ENCODE results near the gene CBR3.
"Not testable (repeated sequence)": the region's sequence is repeated elsewhere in the genome, so short reads cannot be mapped to it uniquely, and the experiment has no call there.

CBR3 gene

DNA sequence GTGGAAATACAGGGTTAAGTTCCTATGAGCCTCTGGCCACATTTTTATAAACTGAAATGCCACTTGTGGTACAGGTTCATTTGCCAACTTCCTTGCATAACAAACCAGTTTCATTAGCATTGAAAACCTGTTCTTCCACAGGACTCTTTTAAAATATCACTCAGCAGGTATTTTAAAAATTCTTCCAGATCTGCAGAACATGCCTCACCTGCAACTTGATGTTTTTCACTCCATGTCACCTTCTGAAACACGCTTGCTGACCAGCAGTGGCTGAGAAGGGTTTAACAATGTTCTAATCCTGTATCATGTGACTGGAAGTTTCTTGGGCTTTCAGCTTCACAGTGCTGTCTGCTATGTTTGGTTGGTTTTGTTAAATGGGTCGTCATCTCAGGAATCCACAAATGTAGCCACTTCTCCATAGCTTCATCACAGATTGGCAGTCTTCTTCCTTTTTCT lies 17.6 kb upstream of the CBR3 start:
- no peak for DNase-seq (ENCODE audit: low read depth)

DNA sequence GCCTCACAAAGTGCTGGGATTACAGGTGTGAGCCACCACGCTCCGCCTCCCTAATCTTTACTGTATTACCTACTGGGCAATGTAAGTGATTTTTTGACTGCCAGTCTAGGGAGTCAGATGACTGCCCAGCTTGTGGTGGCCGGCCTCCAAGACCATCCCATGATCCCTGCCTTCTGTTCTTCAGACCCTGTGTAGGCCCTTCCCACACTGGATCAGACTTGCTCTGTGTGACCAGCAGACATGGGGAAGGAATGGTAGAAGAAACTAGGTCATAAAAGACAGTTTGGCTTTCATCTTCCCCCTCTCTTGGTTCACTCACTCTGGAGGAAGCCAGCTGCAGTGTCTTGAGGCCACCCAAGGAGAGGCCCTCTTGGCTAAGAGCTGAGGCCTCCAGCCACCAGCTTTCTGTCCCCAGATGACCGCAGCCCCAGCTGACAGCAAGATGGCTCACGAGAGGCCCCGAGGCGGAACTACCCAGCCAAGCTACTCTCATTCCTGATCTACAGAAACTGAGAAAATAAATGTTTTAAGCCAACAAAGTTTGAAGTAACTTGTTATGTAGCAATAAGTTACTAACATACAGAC lies 14.5 kb upstream of the CBR3 start:
- no peak for DNase-seq (ENCODE audit: low read depth)

DNA sequence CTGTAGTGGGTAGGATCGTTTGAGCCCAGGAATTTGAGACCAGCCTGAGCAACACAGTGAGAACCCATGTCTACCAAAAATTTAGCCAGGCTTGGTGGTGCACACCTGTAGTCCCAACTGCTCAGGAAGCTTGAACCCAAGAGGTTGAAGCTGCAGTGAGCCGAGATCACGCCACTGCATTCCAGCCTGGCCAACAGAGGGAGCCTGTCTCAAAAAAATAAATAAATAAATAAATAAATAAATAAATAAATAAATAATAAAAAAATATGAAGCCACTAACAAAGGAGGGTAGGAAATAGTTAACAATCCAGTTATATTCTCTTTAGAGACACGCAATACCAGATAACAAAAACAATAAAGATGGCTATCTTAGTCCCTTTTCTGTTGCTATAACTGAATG lies 11.9 kb upstream of the CBR3 start:
- DNase-seq (ENCODE audit: low read depth) = no peak

DNA sequence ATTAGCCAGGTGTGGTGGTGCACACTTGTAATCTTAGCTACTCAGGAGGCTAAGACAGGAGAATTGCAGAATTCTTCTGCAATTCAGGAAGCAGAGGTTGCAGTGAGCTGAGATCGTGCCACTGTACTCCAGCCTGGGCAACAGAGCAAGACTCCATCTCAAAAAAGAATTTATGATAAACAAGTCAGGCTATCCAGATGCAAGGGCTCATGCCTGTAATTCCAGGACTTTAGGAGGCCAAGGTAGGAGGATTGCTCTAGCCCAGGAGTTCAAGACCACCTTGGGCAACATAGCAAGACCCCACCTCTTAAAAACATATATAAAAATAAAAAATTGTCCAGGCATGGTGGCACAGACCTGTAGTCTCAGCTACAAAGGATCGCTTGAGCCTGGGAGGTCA lies 10.5 kb upstream of the CBR3 start:
- no peak for DNase-seq (ENCODE audit: low read depth)

DNA sequence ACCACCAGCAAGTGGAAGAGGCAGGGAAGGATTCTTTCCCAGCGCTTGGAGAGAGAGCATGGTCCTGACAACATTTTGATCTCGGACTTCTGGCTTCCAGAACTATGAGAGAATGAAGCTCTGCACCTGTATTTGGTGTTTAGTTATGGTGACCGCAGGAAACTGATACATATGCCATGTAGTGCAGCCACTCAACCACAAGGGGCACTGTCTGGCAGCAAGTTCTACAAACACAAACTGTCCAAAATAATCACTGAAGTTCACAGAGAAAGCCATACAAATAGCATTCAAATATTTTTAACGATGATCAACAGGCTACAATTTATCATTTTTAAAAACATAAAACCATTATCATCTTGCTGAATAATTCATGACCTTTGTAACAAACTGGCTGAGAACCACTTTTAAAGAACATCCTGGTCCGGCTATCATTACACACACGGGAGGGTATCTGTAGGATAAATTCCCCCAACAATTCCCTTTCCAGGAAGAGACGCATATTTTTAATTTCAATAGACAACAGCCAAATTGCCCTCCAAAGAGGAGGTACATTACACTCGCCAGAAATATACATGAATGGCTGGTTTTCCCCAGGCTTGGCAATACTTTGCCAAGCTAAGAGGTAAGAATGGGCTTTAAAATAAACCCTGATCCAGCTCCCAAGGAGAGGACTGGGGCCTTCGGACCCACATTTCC lies 9.2 kb upstream of the CBR3 start:
- DNase-seq (ENCODE audit: low read depth) = peak; percentile 50

DNA sequence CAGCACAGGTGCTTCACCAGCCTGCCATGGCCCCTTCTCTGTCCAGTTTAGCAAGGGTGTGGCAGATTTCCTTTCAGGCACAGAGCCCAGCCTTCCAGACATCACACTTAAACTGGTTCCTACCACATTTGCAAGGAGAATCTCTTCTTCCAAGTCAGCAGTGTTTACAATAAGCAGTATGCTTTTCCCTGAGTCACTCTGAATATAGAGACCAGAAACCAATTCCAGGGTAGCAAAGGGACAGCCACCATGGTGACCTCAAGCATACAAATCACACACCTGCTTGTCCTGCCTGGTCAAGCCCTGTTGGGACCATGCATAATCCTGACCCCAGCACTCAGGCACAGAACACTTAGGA lies 8.7 kb upstream of the CBR3 start:
- DNase-seq (ENCODE audit: low read depth) = no peak

DNA sequence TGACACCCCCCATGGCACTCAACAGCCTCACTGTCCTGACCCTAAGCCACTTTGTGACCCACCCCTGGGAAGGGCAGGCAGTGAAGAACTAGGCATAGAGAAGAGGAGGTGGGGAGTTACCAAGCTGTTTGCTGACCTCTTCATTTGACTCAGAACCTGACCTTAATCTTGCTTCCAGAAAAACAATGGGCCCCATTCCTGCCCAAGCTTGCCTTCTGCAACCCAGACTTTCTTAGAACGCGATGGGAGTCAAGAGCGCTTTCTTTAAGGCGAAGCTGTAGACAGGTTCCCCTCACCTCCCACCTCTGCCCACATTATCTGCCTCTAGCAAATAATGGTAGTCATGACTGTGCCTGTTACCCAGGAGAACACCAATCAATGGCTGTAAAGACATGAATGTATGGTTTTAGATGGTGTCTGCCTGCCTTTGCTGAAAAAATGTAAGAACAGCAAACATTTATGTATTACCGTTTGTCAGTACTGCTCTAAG lies 8.2 kb upstream of the CBR3 start:
- DNase-seq (ENCODE audit: low read depth) = no peak

DNA sequence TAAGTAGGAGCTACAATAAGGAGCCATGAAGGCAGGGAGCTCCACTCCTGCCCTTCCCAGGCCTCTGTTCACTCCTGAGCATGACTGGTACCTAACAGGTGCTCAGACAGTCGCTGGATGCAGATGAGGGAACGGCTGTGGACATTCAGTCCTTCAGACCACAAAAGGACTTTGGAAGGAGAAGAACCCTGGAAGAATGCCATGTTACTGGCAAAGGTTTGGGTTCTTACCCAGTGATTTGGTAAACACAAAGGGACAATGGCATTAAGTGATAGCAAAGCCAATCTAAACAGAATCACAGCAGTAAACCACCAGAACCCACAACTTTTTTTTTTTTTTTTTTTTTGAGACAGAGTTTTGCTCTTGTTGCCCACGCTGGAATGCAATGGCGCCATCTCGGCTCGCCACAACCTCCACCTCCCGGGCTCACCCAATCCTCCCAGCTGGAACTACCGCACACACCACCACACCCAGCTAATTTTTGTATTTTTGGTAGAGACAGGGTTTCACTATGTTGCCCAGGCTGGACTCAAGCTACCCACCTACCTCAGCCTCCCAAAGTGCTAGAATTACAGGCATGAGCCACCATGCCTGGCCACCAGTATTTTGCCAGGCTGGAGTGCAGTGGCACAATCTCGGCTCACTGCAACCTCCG lies 7.5 kb upstream of the CBR3 start:
- no peak for DNase-seq (ENCODE audit: low read depth)

DNA sequence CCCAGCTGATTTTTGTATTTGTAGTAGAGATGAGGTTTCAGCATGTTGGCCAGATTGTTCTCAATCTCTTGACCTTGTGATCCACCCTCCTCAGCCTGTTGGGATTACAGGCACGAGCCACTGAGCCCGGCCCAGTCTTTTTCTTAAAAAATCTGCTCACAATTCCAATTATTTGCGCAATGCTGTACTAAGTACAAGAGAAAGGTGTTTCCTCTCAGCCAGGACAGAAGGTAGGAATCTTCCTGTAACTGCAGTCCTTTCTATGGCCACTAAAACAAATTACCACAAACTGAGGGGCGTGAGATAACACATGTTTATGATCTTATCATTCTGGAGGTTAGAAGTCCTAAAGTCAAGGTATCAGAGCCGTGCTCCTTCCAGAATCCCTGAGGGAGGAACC lies 6.9 kb upstream of the CBR3 start:
- DNase-seq (ENCODE audit: low read depth) = no peak

DNA sequence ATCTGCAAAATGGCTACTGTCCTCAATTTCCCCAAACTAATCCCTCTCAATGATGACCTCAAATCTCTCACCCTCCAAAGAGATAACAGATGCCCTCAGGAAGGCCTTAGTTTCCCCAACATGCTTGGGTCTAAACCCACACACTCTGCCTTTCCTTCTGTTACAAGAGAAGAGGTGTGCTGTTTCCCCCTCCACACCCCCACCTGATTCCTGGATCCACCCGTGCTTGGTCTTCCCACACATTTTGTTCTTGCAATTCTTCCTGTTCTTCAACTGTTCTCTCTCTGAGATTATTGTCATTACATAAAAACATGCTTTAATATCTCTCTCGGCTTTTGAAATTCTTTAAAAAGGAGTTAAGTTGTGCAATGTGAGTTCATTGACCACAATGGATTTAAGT lies 5.7 kb upstream of the CBR3 start:
- no peak for DNase-seq (ENCODE audit: low read depth)

DNA sequence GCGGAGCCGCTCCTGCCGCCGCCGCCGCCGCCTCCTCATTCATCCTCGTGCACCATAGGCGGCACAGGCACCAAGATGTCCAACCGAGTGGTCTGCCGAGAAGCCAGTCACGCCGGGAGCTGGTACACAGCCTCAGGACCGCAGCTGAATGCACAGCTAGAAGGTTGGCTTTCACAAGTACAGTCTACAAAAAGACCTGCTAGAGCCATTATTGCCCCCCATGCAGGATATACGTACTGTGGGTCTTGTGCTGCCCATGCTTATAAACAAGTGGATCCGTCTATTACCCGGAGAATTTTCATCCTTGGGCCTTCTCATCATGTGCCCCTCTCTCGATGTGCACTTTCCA lies 4.5 kb upstream of the CBR3 start:
- not testable (repeated sequence) for DNase-seq (ENCODE audit: low read depth)

DNA sequence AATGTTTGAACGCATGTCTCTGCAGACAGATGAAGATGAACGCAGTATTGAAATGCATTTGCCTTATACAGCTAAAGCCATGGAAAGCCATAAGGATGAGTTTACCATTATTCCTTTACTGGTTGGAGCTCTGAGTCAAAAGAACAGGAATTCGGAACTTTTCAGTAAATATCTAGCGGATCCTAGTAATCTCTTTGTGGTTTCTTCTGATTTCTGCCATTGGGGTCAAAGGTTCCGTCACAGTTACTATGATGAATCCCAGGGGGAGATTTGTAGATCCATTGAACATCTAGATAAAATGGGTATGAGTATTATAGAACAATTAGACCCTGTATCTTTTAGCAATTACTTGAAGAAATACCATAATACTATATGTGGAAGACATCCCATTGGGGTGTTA lies 4.0 kb upstream of the CBR3 start:
- DNase-seq (ENCODE audit: low read depth) = not testable (repeated sequence)

DNA sequence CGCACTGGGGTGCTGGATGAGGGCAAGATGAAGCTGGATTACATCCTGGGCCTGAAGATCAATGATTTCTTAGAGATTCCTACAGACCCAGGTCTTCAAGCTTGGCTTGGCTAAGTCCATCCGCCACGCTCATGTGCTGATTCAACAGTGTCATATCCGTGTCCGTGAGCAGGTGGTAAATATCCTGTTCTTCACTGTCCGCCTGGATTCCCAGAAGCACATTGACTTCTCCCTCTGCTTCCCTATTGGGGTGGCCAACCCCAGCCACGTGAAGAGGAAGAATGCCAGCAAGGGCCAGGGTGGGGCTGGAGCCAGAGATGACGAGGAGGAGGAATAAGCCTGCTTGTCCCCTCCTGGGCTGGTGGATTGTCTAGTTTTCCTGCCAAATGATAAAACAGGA lies 2.2 kb upstream of the CBR3 start:
- no peak for DNase-seq (ENCODE audit: low read depth)

DNA sequence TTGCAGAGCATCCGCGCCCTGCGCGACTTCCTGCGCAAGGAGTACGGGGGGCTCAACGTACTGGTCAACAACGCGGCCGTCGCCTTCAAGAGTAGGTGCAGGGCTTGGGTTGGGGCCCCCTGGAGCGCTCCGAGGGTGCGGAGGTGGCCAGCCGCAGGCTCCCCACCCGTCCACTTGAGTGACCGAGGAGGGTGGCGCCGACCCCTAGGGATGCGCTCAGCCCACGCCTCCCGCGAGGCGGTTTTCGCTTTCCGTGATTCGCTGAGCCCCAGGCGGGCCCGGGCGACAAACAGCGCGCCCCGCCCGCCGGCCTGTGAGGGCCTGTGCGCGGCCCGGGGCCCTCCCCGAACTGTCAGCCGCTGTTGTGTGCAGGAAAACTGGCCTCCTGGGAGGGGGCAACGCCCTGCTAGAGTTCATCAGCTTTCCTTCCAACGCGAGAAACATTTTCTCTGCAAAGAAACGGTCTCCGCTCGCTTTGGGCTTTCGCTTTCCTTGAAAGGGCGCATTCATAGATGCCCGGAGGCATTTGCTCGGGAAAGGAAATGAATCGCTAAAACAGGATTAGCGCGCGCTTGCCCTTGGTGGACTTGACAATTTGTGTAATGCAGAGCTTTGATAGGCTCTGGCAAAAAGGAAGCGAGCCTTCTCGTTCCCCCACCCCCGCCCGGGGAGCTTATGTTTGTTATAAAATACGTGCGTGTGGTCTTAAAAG lies 668 bp downstream of the CBR3 start:
- DNase-seq (ENCODE audit: low read depth) = peak; percentile 54

DNA sequence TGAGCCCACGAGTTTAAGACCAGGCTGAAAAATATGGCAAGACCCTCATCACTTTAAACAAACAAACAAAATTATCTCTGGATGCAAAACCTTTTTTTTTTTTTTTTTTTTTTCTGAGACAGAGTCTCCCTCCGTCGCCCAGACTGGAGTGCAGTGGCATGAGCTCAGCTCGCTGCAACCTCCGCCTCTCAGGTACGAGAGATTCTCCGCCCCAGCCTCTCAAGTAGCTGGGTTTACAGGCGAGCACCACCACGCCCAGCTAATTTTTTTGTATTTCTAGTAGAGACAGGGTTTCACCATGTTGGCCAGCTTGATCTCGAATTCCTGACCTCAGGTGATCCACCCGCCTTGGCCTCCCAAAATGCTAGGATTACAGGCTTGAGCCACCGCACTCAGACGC lies 4.9 kb downstream of the CBR3 start:
- DNase-seq (ENCODE audit: low read depth) = not testable (repeated sequence)

DNA sequence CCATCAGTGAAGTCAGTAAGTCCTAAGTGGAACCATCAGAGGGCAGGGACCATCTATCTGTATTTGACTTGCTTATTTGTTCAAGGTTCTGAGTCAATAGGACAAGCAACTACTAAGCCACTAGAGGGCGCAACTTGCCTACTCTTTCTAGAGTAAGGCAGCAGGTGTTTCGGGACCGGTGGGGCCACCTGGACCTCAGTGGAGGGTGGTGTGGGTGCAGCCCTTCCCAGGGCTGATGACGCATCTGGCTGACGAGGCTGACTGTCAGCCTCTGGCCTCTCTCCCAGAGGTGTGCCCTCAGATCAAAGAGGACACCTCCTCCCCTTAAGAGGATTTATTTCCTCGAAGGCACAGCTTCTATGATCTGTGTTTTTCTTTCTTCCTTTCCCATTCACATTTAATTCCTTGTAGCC lies 6.6 kb downstream of the CBR3 start:
- peak; percentile 86 for DNase-seq (ENCODE audit: low read depth)

DNA sequence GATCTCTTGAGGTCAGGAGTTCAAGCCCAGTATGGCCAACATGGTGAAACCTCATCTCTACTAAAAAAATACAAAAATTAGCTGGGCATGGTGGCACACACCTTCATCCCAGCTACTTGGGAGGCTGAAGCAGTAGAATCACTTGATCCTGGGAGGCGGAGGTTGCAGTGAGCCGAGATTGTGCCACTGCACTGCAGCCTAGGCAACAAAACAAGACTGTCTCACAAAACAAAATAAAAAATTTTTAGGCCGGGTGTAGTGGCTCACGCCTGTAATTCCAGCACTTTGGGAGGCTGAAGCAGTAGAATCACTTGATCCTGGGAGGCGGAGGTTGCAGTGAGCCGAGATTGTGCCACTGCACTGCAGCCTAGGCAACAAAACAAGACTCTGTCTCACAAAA lies 9.4 kb downstream of the CBR3 start:
- DNase-seq (ENCODE audit: low read depth) = not testable (repeated sequence)

DNA sequence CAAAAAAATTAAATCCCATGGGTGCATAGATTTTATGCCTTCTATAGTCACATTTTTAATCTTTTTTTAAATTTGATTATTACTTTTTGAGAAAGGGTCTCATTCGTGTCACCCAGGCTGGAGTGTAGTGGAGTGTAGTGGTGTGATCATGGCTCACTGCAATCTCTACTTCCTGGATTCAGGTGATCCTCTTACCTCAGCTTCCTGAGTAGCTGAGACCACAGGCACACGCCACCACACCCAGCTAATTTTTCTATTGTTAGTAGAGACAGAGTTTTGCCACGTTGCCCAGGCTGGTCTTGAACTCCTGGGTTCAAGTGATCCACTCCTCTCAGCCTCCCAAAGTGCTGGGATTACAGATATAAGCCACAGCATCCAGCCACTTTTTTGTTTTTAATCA lies 10.4 kb downstream of the CBR3 start:
- no peak for DNase-seq (ENCODE audit: low read depth)

DNA sequence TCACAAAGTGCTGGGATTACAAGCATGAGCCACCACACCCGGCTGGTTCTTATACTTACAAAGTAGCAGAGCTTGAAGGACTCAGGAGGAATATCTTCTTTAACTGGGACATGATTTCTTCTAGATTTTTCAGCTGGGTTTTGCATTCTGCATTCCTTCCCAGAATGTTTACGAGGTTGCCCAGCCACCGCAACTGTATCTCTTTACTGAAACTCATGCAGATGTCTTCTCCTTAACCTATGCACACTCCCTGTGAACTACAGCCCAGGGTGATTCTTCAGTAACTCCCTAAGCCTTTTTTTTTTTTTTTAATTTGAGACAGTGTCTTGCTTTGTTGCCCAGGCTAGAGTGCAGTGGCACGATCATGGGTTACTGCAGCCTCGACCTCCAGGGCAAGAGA lies 13.0 kb downstream of the CBR3 start:
- no peak for DNase-seq (ENCODE audit: low read depth)

DNA sequence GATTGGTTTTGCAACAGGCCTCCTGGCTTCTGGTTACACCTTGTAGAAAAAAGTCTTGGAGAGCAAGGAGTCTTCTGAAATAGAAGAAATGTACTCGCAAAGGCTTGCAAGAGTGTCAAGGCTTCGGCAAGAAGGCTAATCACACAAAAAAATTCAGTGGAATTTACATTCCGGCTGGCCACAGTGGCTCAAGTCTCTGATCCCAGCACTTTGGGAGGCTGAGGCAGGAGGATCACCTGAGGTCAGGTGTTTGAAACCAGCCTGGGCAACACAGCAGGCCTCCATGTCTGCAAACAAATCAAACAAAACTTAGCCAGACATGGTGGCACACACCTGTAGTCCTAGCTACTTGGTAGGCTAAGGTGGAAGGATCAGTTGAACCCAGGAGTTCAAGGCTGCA lies 14.0 kb downstream of the CBR3 start:
- no peak for DNase-seq (ENCODE audit: low read depth)

DNA sequence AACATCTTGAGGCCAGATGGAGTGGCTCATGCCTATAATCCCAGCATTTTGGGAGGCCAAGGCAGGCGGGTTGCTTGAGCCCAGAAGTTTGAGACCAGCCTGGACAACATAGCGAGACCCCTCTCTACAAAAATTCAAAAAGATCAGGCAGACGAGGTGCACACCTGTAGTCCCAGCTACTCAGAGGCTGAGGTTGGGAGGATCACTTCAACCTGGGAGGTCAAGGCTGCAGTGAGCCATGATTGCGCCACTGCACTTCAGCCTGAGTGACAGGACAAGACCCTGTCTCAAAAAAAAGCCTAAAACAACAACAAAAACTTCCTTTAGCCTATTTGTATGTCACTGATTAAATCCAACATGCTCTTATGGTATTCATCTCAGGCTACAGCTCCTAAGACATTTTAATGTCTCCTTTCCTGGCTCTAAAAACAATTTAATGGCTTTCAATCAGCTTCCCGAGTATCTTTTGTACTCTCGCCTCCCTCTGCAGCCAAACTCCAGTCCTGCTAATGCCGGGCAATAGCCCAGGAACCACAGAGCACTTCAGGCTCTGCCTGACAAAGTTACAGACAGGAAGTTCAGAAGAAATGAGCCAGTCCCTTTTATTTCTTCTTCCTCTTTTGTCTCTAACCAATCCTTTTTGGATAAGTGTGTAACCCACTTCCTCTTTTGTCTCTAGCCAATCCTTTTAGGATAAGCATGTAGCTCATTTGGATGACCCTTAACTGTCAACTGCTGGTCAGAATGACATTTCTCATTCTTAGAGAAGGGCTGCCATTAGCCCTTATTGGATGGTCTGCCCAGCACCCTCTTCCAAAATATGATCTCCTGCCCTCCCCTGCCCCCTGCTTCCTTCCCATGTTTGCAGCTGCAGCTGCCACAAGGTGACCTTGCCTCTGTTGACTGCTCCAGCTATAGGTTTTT lies 15.2 kb downstream of the CBR3 start:
- no peak for DNase-seq (ENCODE audit: low read depth)

Measured in CMK (cell line).